ENCODE measurements around the gene NTN1. TPM values are rescaled to one million over a fixed set of nuclear protein-coding genes. Genes with fewer than 3 reads are reported as not detected.
"Not testable (repeated sequence)": the region's sequence is repeated elsewhere in the genome, so short reads cannot be mapped to it uniquely, and the experiment has no call there.

The NTN1 gene
- total and polyA plus RNA-seq, 4 donors: 18.7 to 137 (median 60.1) TPM

GRCh38 chr17:9140550-9141424 is 119.5 kb downstream of the NTN1 start:
- peaks cover 49% of the 10 kb centered on the region for H3K4me1 ChIP-seq (ENCODE audit: control insufficient read depth, insufficient read depth, low read length)
- H3K27ac ChIP-seq (ENCODE audit: low read depth, low read length): no peak overlapping the region
- H3K9me3 ChIP-seq (ENCODE audit: control insufficient read depth, insufficient read depth, low read length): no peaks in the 10 kb centered on the region
- no peaks in the 10 kb centered on the region for H3K36me3 ChIP-seq (ENCODE audit: control insufficient read depth, insufficient read depth, low read length)
- H3K4me3 ChIP-seq (ENCODE audit: low read depth, low read length): no peak overlapping the region
- WGBS (ENCODE audit: insufficient coverage): 49% methylated on average over 11 of the region's 13 CpGs
- DNase-seq (ENCODE audit: low read depth in 4 of 6, low spot score in 6 of 6): peak in 4 of 6 donors; percentile 29 to 80 (median 51)
- H3K27me3 ChIP-seq (ENCODE audit: control insufficient read depth, insufficient read depth, low read length): no peaks in the 10 kb centered on the region

GRCh38 chr17:9141425-9141753 is 120.1 kb downstream of the NTN1 start:
- no peaks in the 10 kb centered on the region for H3K9me3 ChIP-seq (ENCODE audit: control insufficient read depth, insufficient read depth, low read length)
- no peak for DNase-seq (ENCODE audit: low read depth in 4 of 6, low spot score in 6 of 6)
- peaks cover 53% of the 10 kb centered on the region for H3K4me1 ChIP-seq (ENCODE audit: control insufficient read depth, insufficient read depth, low read length)
- H3K27ac ChIP-seq (ENCODE audit: low read depth, low read length): no peak overlapping the region
- H3K36me3 ChIP-seq (ENCODE audit: control insufficient read depth, insufficient read depth, low read length): no peaks in the 10 kb centered on the region
- H3K4me3 ChIP-seq (ENCODE audit: low read depth, low read length): no peak overlapping the region
- 76% methylated on average over 4 of the region's 4 CpGs for WGBS (ENCODE audit: insufficient coverage)
- H3K27me3 ChIP-seq (ENCODE audit: control insufficient read depth, insufficient read depth, low read length): no peaks in the 10 kb centered on the region

- Histone ChIP-seq H3K27ac (ENCODE audit: low read depth, low read length) (no peak overlapping the region), H3K4me3 (ENCODE audit: low read depth, low read length) (no peak overlapping the region), H3K36me3 (ENCODE audit: control insufficient read depth, insufficient read depth, low read length) (no peaks in the 10 kb centered on the region), H3K9me3 (ENCODE audit: control insufficient read depth, insufficient read depth, low read length) (no peaks in the 10 kb centered on the region), H3K4me1 (ENCODE audit: control insufficient read depth, insufficient read depth, low read length) (peaks cover 46% of the 10 kb centered on the region), H3K27me3 (ENCODE audit: control insufficient read depth, insufficient read depth, low read length) (no peaks in the 10 kb centered on the region)
- DNase-seq (ENCODE audit: low read depth in 4 of 6, low spot score in 6 of 6): no peak
- WGBS (ENCODE audit: insufficient coverage): 91% methylated on average over 8 of the region's 10 CpGs
Observed at GRCh38 chr17:9142772-9143494, 121.6 kb downstream of the NTN1 start.

- peak in 1 of 6 donors; percentile 80 for DNase-seq (ENCODE audit: low read depth in 4 of 6, low spot score in 6 of 6)
- H3K27me3 ChIP-seq (ENCODE audit: control insufficient read depth, insufficient read depth, low read length): no peaks in the 10 kb centered on the region
- WGBS (ENCODE audit: insufficient coverage): 41% methylated on average over 17 of the region's 19 CpGs
Observed at GRCh38 chr17:9144502-9145249, 123.4 kb downstream of the NTN1 start.

GRCh38 chr17:9146064-9146463 is 124.8 kb downstream of the NTN1 start:
- WGBS (ENCODE audit: insufficient coverage): 86% methylated on average over 2 of the region's 4 CpGs
- no peak for DNase-seq (ENCODE audit: low read depth in 4 of 6, low spot score in 6 of 6)
- Histone ChIP-seq H3K36me3 (ENCODE audit: control insufficient read depth, insufficient read depth, low read length) (no peaks in the 10 kb centered on the region), H3K27ac (ENCODE audit: low read depth, low read length) (no peak overlapping the region), H3K9me3 (ENCODE audit: control insufficient read depth, insufficient read depth, low read length) (no peaks in the 10 kb centered on the region), H3K4me3 (ENCODE audit: low read depth, low read length) (no peak overlapping the region), H3K4me1 (ENCODE audit: control insufficient read depth, insufficient read depth, low read length) (peaks cover 47% of the 10 kb centered on the region), H3K27me3 (ENCODE audit: control insufficient read depth, insufficient read depth, low read length) (no peaks in the 10 kb centered on the region)

More at GRCh38 chr17:9144502-9145249, 123.4 kb downstream of the NTN1 start:
- H3K27ac ChIP-seq (ENCODE audit: low read depth, low read length): no peak overlapping the region
- no peaks in the 10 kb centered on the region for H3K36me3 ChIP-seq (ENCODE audit: control insufficient read depth, insufficient read depth, low read length)
- H3K4me1 ChIP-seq (ENCODE audit: control insufficient read depth, insufficient read depth, low read length): peaks cover 46% of the 10 kb centered on the region
- no peaks in the 10 kb centered on the region for H3K9me3 ChIP-seq (ENCODE audit: control insufficient read depth, insufficient read depth, low read length)
- H3K4me3 ChIP-seq (ENCODE audit: low read depth, low read length): no peak overlapping the region

- Histone ChIP-seq H3K36me3 (ENCODE audit: control insufficient read depth, insufficient read depth, low read length) (no peaks in the 10 kb centered on the region), H3K4me3 (ENCODE audit: low read depth, low read length) (no peak overlapping the region), H3K9me3 (ENCODE audit: control insufficient read depth, insufficient read depth, low read length) (no peaks in the 10 kb centered on the region), H3K27me3 (ENCODE audit: control insufficient read depth, insufficient read depth, low read length) (no peaks in the 10 kb centered on the region), H3K4me1 (ENCODE audit: control insufficient read depth, insufficient read depth, low read length) (peaks cover 45% of the 10 kb centered on the region), H3K27ac (ENCODE audit: low read depth, low read length) (no peak overlapping the region)
- WGBS (ENCODE audit: insufficient coverage): 33% methylated on average over 1 of the region's 6 CpGs
- peak in 2 of 6 donors; percentile 16 to 27 for DNase-seq (ENCODE audit: low read depth in 4 of 6, low spot score in 6 of 6)
Observed at GRCh38 chr17:9148905-9149525, 127.7 kb downstream of the NTN1 start.

GRCh38 chr17:9150446-9151090 is 129.3 kb downstream of the NTN1 start:
- Histone ChIP-seq H3K27ac (ENCODE audit: low read depth, low read length) (peak overlapping the region; percentile 62), H3K4me3 (ENCODE audit: low read depth, low read length) (no peak overlapping the region), H3K27me3 (ENCODE audit: control insufficient read depth, insufficient read depth, low read length) (no peaks in the 10 kb centered on the region), H3K36me3 (ENCODE audit: control insufficient read depth, insufficient read depth, low read length) (no peaks in the 10 kb centered on the region), H3K4me1 (ENCODE audit: control insufficient read depth, insufficient read depth, low read length) (peaks cover 33% of the 10 kb centered on the region), H3K9me3 (ENCODE audit: control insufficient read depth, insufficient read depth, low read length) (no peaks in the 10 kb centered on the region)
- peak in 2 of 6 donors; percentile 30 to 61 for DNase-seq (ENCODE audit: low read depth in 4 of 6, low spot score in 6 of 6)
- WGBS (ENCODE audit: insufficient coverage): 49% methylated on average over 25 of the region's 25 CpGs

- peak in 2 of 6 donors; percentile 42 to 57 for DNase-seq (ENCODE audit: low read depth in 4 of 6, low spot score in 6 of 6)
- Histone ChIP-seq H3K27ac (ENCODE audit: low read depth, low read length) (peak overlapping the region; percentile 62), H3K9me3 (ENCODE audit: control insufficient read depth, insufficient read depth, low read length) (no peaks in the 10 kb centered on the region), H3K36me3 (ENCODE audit: control insufficient read depth, insufficient read depth, low read length) (no peaks in the 10 kb centered on the region), H3K4me1 (ENCODE audit: control insufficient read depth, insufficient read depth, low read length) (peaks cover 33% of the 10 kb centered on the region), H3K4me3 (ENCODE audit: low read depth, low read length) (no peak overlapping the region), H3K27me3 (ENCODE audit: control insufficient read depth, insufficient read depth, low read length) (no peaks in the 10 kb centered on the region)
- 39% methylated on average over 3 of the region's 6 CpGs for WGBS (ENCODE audit: insufficient coverage)
Observed at GRCh38 chr17:9151091-9151490, 129.8 kb downstream of the NTN1 start.

- not testable (repeated sequence) for H3K27ac ChIP-seq (ENCODE audit: low read depth, low read length); H3K27me3 ChIP-seq (ENCODE audit: control insufficient read depth, insufficient read depth, low read length); H3K36me3 ChIP-seq (ENCODE audit: control insufficient read depth, insufficient read depth, low read length); DNase-seq (ENCODE audit: low read depth in 4 of 6, low spot score in 6 of 6); H3K4me3 ChIP-seq (ENCODE audit: low read depth, low read length); H3K9me3 ChIP-seq (ENCODE audit: control insufficient read depth, insufficient read depth, low read length)
- WGBS (ENCODE audit: insufficient coverage): 98% methylated on average over 8 of the region's 10 CpGs
- peaks cover 28% of the 10 kb centered on the region for H3K4me1 ChIP-seq (ENCODE audit: control insufficient read depth, insufficient read depth, low read length)
Observed at GRCh38 chr17:9151740-9152139, 130.4 kb downstream of the NTN1 start.
